HEK293T (cell line): ENCODE measurements around the gene A2ML1.

Experiments used
- CTCF ChIA-PET: fragments of 350-600 bp; formaldehyde crosslinking; extraction: SDS; loops from one replicate; lab custom pipeline; 2021; ENCODE audit warnings: antibody characterized with exemption, inconsistent platforms; lab: Yijun Ruan, JAX
- POLR2A ChIA-PET: fragments of 350-600 bp; formaldehyde crosslinking; extraction: SDS; loops from one replicate; lab custom pipeline; 2020; ENCODE audit warnings: antibody characterized with exemption, inconsistent platforms; lab: Yijun Ruan, JAX
- DNase-seq: peaks from one replicate; pipeline ENCODE4 v3.0.0; 2012; ENCODE audit warnings: mixed read lengths; ENCODE audit errors: extremely low spot score
- ARNT ChIP-seq: fragments of 450-650 bp; IDR thresholded peaks from 2 replicates; pipeline ENCODE4 v1.6.1; 2017; ENCODE audit warnings: mild to moderate bottlenecking
- BHLHE40 ChIP-seq: fragments of 450-650 bp; IDR thresholded peaks from 2 replicates; pipeline ENCODE4 v1.6.1; 2016; ENCODE audit warnings: mild to moderate bottlenecking, moderate library complexity, borderline replicate concordance
- CTBP1 ChIP-seq: fragments of 450-650 bp; IDR thresholded peaks from 2 replicates; pipeline ENCODE4 v1.6.1; 2016; ENCODE audit warnings: borderline replicate concordance
- ELF4 ChIP-seq: fragments of 450-650 bp; IDR thresholded peaks from 2 replicates; pipeline ENCODE4 v1.6.1; 2017; ENCODE audit warnings: antibody characterized with exemption
- FOXA1 ChIP-seq: fragments of 450-650 bp; IDR thresholded peaks from 2 replicates; pipeline ENCODE4 v1.6.1; 2016; ENCODE audit warnings: mild to moderate bottlenecking
- FOXK2 ChIP-seq: fragments of 450-650 bp; IDR thresholded peaks from 2 replicates; pipeline ENCODE4 v1.6.1; 2016; ENCODE audit warnings: mild to moderate bottlenecking
- FOXM1 ChIP-seq: fragments of 450-650 bp; IDR thresholded peaks from 2 replicates; pipeline ENCODE4 v1.6.1; 2017; ENCODE audit warnings: mild to moderate bottlenecking, borderline replicate concordance
- HDGF ChIP-seq: fragments of 450-650 bp; IDR thresholded peaks from 2 replicates; pipeline ENCODE4 v1.6.1; 2017; ENCODE audit warnings: antibody characterized with exemption, borderline replicate concordance
- L3MBTL2 ChIP-seq: fragments of 450-650 bp; conservative IDR thresholded peaks from 2 replicates; pipeline ENCODE4 v1.6.1; 2016; ENCODE audit warnings: mild to moderate bottlenecking
- LEF1 ChIP-seq: fragments of 450-650 bp; IDR thresholded peaks from 2 replicates; pipeline ENCODE4 v1.6.1; 2017; ENCODE audit warnings: mild to moderate bottlenecking, borderline replicate concordance
- NFRKB ChIP-seq: fragments of 450-650 bp; IDR thresholded peaks from 2 replicates; pipeline ENCODE4 v1.6.1; 2016; ENCODE audit warnings: mild to moderate bottlenecking, moderate library complexity
- PKNOX1 ChIP-seq: fragments of 450-650 bp; IDR thresholded peaks from 2 replicates; pipeline ENCODE4 v1.6.1; 2016
- SP1 ChIP-seq: fragments of 450-650 bp; IDR thresholded peaks from 2 replicates; pipeline ENCODE4 v1.6.1; 2017
- SUZ12 ChIP-seq: fragments of 450-650 bp; IDR thresholded peaks from 2 replicates; pipeline ENCODE4 v1.6.1; 2016; ENCODE audit warnings: mild to moderate bottlenecking
- TARDBP ChIP-seq: fragments of 450-650 bp; IDR thresholded peaks from 2 replicates; pipeline ENCODE4 v1.6.1; 2016
- ZNF384 ChIP-seq: fragments of 450-650 bp; IDR thresholded peaks from 2 replicates; pipeline ENCODE4 v1.6.1; 2016

The A2ML1 gene

GRCh38 chr12:8829621-8830020 lies 7.2 kb downstream of the A2ML1 start:
- POLR2A ChIA-PET, result no interaction called here
- CTCF ChIA-PET, result no interaction called here
- TF ChIP-seq HDGF (no peak), BHLHE40 (no peak), L3MBTL2 (no peak), NFRKB (no peak), FOXK2 (no peak), ZNF384 (no peak)
- DNase-seq, result no peak

- no peak for DNase-seq
- TF ChIP-seq FOXM1, result no peak
- TF ChIP-seq SP1, result no peak
- TF ChIP-seq BHLHE40, result no peak
- no peak for TF ChIP-seq FOXK2
- TF ChIP-seq HDGF, result no peak
- no peak for TF ChIP-seq PKNOX1
- no peak for TF ChIP-seq SUZ12
- TF ChIP-seq L3MBTL2, result no peak
- no peak for TF ChIP-seq ZNF384
- TF ChIP-seq NFRKB, result no peak
- no peak for TF ChIP-seq ARNT
- TF ChIP-seq LEF1, result no peak
- TF ChIP-seq CTBP1, result no peak
- no peak for TF ChIP-seq FOXA1
- no peak for TF ChIP-seq TARDBP
- no peak for TF ChIP-seq ELF4
- ChIA-PET CTCF (interaction anchor here (1.8 kb wide), 1 partner anchor 30 kb away, joined by 4 read pairs; no protein-coding TSS in a partner anchor), POLR2A (no interaction called here)
Measured at GRCh38 chr12:8831116-8831515, 8.7 kb downstream of the A2ML1 start.

- ChIA-PET POLR2A (no interaction called here), CTCF (no interaction called here)
- TF ChIP-seq FOXA1 (no peak), SUZ12 (no peak), PKNOX1 (no peak)
- no peak for DNase-seq
Measured at GRCh38 chr12:8832500-8832899, 10.1 kb downstream of the A2ML1 start.

- ChIA-PET CTCF (no interaction called here), POLR2A (no interaction called here)
- TF ChIP-seq LEF1, result no peak
- no peak for TF ChIP-seq L3MBTL2
- no peak for TF ChIP-seq BHLHE40
- no peak for TF ChIP-seq SUZ12
- no peak for TF ChIP-seq SP1
- TF ChIP-seq ELF4, result no peak
- no peak for TF ChIP-seq FOXK2
- no peak for TF ChIP-seq CTBP1
- TF ChIP-seq HDGF, result no peak
- no peak for TF ChIP-seq ARNT
- no peak for TF ChIP-seq TARDBP
- no peak for TF ChIP-seq FOXA1
- no peak for TF ChIP-seq ZNF384
- no peak for TF ChIP-seq FOXM1
- no peak for TF ChIP-seq NFRKB
- no peak for TF ChIP-seq PKNOX1
- DNase-seq, result no peak
Measured at GRCh38 chr12:8834230-8834629, 11.8 kb downstream of the A2ML1 start.

GRCh38 chr12:8837291-8837690 lies 14.9 kb downstream of the A2ML1 start:
- ChIA-PET POLR2A (no interaction called here), CTCF (no interaction called here)
- TF ChIP-seq FOXK2 (no peak), BHLHE40 (no peak), PKNOX1 (no peak), CTBP1 (no peak), TARDBP (no peak), L3MBTL2 (no peak), LEF1 (no peak), ZNF384 (no peak), FOXM1 (no peak), HDGF (no peak), FOXA1 (no peak)
- DNase-seq, result no peak

- TF ChIP-seq ARNT, result no peak
- TF ChIP-seq BHLHE40, result no peak
- no peak for TF ChIP-seq CTBP1
- TF ChIP-seq NFRKB, result no peak
- TF ChIP-seq ZNF384, result no peak
- no peak for TF ChIP-seq FOXK2
- no peak for TF ChIP-seq L3MBTL2
- no peak for TF ChIP-seq FOXM1
- TF ChIP-seq SP1, result no peak
- no peak for TF ChIP-seq HDGF
- TF ChIP-seq SUZ12, result no peak
- TF ChIP-seq FOXA1, result no peak
- TF ChIP-seq LEF1, result no peak
- TF ChIP-seq TARDBP, result no peak
- no peak for TF ChIP-seq ELF4
- no peak for TF ChIP-seq PKNOX1
- ChIA-PET POLR2A (no interaction called here), CTCF (no interaction called here)
- no peak for DNase-seq
Measured at GRCh38 chr12:8840321-8840720, 17.9 kb downstream of the A2ML1 start.
